ENCODE measurements around the gene JPT2.

JPT2 gene

GRCh38 chr16:1651974-1652312, 26.1 kb upstream of the JPT2 start:
- no peak for DNase-seq (ENCODE audit: low read depth)

- no peak for DNase-seq (ENCODE audit: low read depth)
Observed at GRCh38 chr16:1653023-1653422, 25.1 kb upstream of the JPT2 start.

- DNase-seq (ENCODE audit: low read depth) = no peak
Observed at GRCh38 chr16:1654505-1655268, 23.4 kb upstream of the JPT2 start.

- DNase-seq (ENCODE audit: low read depth) = no peak
Observed at GRCh38 chr16:1655269-1655807, 22.7 kb upstream of the JPT2 start.

- DNase-seq (ENCODE audit: low read depth) = no peak
Observed at GRCh38 chr16:1655909-1656807, 21.9 kb upstream of the JPT2 start.

- DNase-seq (ENCODE audit: low read depth) = no peak
Observed at GRCh38 chr16:1656808-1657617, 21.1 kb upstream of the JPT2 start.

GRCh38 chr16:1657841-1658240, 20.2 kb upstream of the JPT2 start:
- DNase-seq (ENCODE audit: low read depth) = no peak

GRCh38 chr16:1659031-1659430, 19.0 kb upstream of the JPT2 start:
- no peak for DNase-seq (ENCODE audit: low read depth)

GRCh38 chr16:1661826-1662225, 16.3 kb upstream of the JPT2 start:
- no peak for DNase-seq (ENCODE audit: low read depth)

GRCh38 chr16:1662543-1662942, 15.5 kb upstream of the JPT2 start:
- no peak for DNase-seq (ENCODE audit: low read depth)

- no peak for DNase-seq (ENCODE audit: low read depth)
Observed at GRCh38 chr16:1665829-1666228, 12.2 kb upstream of the JPT2 start.

GRCh38 chr16:1666316-1666715, 11.8 kb upstream of the JPT2 start:
- DNase-seq (ENCODE audit: low read depth) = no peak

- no peak for DNase-seq (ENCODE audit: low read depth)
Observed at GRCh38 chr16:1667271-1667670, 10.8 kb upstream of the JPT2 start.

- no peak for DNase-seq (ENCODE audit: low read depth)
Observed at GRCh38 chr16:1667916-1668315, 10.2 kb upstream of the JPT2 start.

- DNase-seq (ENCODE audit: low read depth) = no peak
Observed at GRCh38 chr16:1668612-1669319, 9.3 kb upstream of the JPT2 start.

- no peak for DNase-seq (ENCODE audit: low read depth)
Observed at GRCh38 chr16:1669698-1670097, 8.4 kb upstream of the JPT2 start.

- no peak for DNase-seq (ENCODE audit: low read depth)
Observed at GRCh38 chr16:1670371-1670770, 7.7 kb upstream of the JPT2 start.

- DNase-seq (ENCODE audit: low read depth) = no peak
Observed at GRCh38 chr16:1670866-1671265, 7.2 kb upstream of the JPT2 start.

- no peak for DNase-seq (ENCODE audit: low read depth)
Observed at GRCh38 chr16:1673424-1674151, 4.5 kb upstream of the JPT2 start.

GRCh38 chr16:1674306-1674705, 3.8 kb upstream of the JPT2 start:
- no peak for DNase-seq (ENCODE audit: low read depth)
